KOPT-K1 (cell line): ENCODE results near the gene KEAP1.
"Not testable (repeated sequence)": the region's sequence is repeated elsewhere in the genome, so short reads cannot be mapped to it uniquely, and the experiment has no call there.

Source experiments
- H3K27ac ChIP-seq: fragments of 200-600 bp; sonication (generic); 2 replicates; pipeline ENCODE4 v1.5.1; 2016; ENCODE audit warnings: antibody characterized with exemption, mild to moderate bottlenecking, low read depth, low read length; ENCODE audit not compliant: poor library complexity, severe bottlenecking
- H3K36me3 ChIP-seq: fragments of 200-600 bp; sonication (generic); 2 replicates; pipeline ENCODE4 v1.5.1; 2017; ENCODE audit warnings: antibody characterized with exemption, mild to moderate bottlenecking, low read length, moderate library complexity; ENCODE audit not compliant: insufficient read depth
- H3K9me3 ChIP-seq: fragments of 200-600 bp; sonication (generic); 2 replicates; pipeline ENCODE4 v1.5.1; 2017; ENCODE audit warnings: antibody characterized with exemption, low read length, mild to moderate bottlenecking; ENCODE audit not compliant: insufficient read depth, poor library complexity, severe bottlenecking

KEAP1 gene

GRCh38 chr19:10537668-10538067 lies 34.5 kb upstream of the KEAP1 start:
- H3K27ac ChIP-seq: no peak overlapping the region
- H3K9me3 ChIP-seq: no peaks in the 10 kb centered on the region
- H3K36me3 ChIP-seq: no peaks in the 10 kb centered on the region

- no peaks in the 10 kb centered on the region for H3K9me3 ChIP-seq
- no peaks in the 10 kb centered on the region for H3K36me3 ChIP-seq
- no peak overlapping the region for H3K27ac ChIP-seq
Measured at GRCh38 chr19:10535613-10536012, 32.5 kb upstream of the KEAP1 start.

- Histone ChIP-seq H3K9me3 (no peaks in the 10 kb centered on the region), H3K27ac (no peak overlapping the region), H3K36me3 (no peaks in the 10 kb centered on the region)
Measured at GRCh38 chr19:10533646-10534386, 30.7 kb upstream of the KEAP1 start.

GRCh38 chr19:10532457-10532856 lies 29.3 kb upstream of the KEAP1 start:
- Histone ChIP-seq H3K9me3 (no peaks in the 10 kb centered on the region), H3K36me3 (no peaks in the 10 kb centered on the region), H3K27ac (no peak overlapping the region)

GRCh38 chr19:10526887-10527286 lies 23.7 kb upstream of the KEAP1 start:
- not testable (repeated sequence) for H3K36me3 ChIP-seq, H3K9me3 ChIP-seq, H3K27ac ChIP-seq

- Histone ChIP-seq H3K36me3 (no peaks in the 10 kb centered on the region), H3K9me3 (no peaks in the 10 kb centered on the region), H3K27ac (no peak overlapping the region)
Measured at GRCh38 chr19:10525636-10526035, 22.5 kb upstream of the KEAP1 start.

DNA sequence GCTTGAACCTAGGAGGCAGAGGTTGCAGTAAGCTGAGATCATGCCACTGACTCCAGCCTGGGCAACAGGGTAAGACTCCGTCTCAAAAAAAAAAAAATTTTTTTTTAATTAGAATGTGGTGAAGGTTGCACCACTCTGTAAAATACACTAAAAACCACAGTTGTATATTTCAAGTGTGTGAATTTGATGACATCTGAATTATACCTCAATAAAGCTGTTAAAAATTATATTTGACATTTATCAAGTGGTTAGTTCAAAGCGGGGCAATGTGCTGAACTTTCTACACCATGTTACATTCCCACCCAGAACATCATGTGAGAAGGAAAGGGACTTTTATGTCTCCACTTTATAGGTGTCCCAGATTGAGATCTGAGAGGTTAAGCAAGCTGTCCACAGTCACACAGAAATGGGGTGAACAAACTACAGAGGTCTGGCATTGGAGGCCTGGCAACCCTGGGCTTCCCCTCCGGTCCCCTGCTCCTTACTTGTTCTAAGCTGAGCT lies 20.0 kb upstream of the KEAP1 start:
- Histone ChIP-seq H3K36me3 (no peaks in the 10 kb centered on the region), H3K9me3 (no peaks in the 10 kb centered on the region), H3K27ac (no peak overlapping the region)

GRCh38 chr19:10521461-10522171 lies 18.5 kb upstream of the KEAP1 start:
- Histone ChIP-seq H3K27ac (no peak overlapping the region), H3K9me3 (no peaks in the 10 kb centered on the region), H3K36me3 (no peaks in the 10 kb centered on the region)

GRCh38 chr19:10520652-10521318 lies 17.6 kb upstream of the KEAP1 start:
- no peaks in the 10 kb centered on the region for H3K9me3 ChIP-seq
- no peak overlapping the region for H3K27ac ChIP-seq
- no peaks in the 10 kb centered on the region for H3K36me3 ChIP-seq

DNA sequence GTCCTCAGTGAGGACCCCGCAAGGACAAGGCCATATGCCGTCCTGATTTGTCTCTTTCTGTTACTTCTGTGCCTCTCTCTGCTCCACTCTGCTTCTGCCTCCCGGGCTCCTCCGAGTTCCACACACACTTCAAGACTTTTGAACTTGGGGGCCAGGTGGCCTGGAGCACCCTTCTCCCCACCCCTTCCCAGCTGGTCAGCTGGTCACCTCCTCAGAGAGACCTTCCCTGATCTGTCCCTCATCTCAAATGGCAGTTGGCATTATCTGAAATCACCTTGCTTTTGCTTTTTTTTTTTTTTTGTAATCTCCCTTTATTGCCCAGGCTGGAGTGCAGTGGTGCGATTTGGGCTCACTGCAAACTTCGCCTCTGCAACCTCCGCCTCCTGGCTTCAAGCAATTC lies 16.3 kb upstream of the KEAP1 start:
- H3K9me3 ChIP-seq: no peaks in the 10 kb centered on the region
- no peak overlapping the region for H3K27ac ChIP-seq
- no peaks in the 10 kb centered on the region for H3K36me3 ChIP-seq

GRCh38 chr19:10518444-10519361 lies 15.5 kb upstream of the KEAP1 start:
- H3K27ac ChIP-seq: no peak overlapping the region
- H3K36me3 ChIP-seq: no peaks in the 10 kb centered on the region
- no peaks in the 10 kb centered on the region for H3K9me3 ChIP-seq

DNA sequence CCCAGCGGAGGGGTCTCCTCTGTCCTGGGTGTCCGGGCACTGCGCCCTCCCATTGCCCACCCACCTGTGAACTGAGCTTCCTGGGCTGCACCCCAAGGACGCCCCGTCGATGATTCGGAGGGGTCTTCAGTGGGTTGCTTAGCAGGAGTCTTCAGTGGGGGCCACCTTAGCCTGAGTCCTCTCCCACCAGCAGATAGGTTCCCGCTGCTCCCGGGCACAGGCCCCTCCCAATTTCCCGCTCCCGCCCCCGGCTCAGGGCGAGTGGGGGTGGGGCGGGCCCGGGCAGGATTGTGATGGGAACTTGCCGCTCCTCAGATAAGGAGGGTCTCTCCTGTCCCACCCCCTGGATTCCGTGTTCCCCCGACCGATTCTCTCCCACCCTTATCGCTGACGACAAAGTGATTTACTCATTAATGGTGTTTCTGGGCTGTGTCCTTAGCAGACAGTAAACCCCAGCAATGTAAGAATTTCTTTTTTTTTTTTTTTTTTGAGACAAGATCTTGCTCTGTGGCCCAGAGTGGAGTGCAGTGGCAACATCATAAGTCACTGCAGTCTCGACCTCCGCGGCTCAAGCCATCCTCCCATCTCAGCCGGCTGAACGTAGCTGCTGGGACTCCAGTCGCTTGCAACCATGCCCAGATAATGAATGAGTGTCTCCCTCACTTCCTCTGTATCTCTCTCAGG lies 14.7 kb upstream of the KEAP1 start:
- H3K9me3 ChIP-seq: no peaks in the 10 kb centered on the region
- no peaks in the 10 kb centered on the region for H3K36me3 ChIP-seq
- no peak overlapping the region for H3K27ac ChIP-seq

GRCh38 chr19:10517361-10517759 lies 14.2 kb upstream of the KEAP1 start, which contains the start of gene S1PR5:
S1PR5 (minus strand) TSS chr19:10517447; CDS start chr19:10515011, 2,436 bp downstream.
- Histone ChIP-seq H3K27ac (no peak within 1 kb of the TSS), H3K36me3 (no peaks in the 10 kb centered on the region), H3K9me3 (no peaks in the 10 kb centered on the region)

GRCh38 chr19:10516671-10517286 lies 13.6 kb upstream of the KEAP1 start:
- H3K36me3 ChIP-seq: no peaks in the 10 kb centered on the region
- no peaks in the 10 kb centered on the region for H3K9me3 ChIP-seq
- H3K27ac ChIP-seq: no peak overlapping the region
